ENCODE measurements around the gene PLPP7.
"Not testable (repeated sequence)": the region's sequence is repeated elsewhere in the genome, so short reads cannot be mapped to it uniquely, and the experiment has no call there.

Gene PLPP7

GRCh38 chr9:131335368-131335755 lies 45.8 kb downstream of the PLPP7 start:
- DNase-seq: no peak

DNA sequence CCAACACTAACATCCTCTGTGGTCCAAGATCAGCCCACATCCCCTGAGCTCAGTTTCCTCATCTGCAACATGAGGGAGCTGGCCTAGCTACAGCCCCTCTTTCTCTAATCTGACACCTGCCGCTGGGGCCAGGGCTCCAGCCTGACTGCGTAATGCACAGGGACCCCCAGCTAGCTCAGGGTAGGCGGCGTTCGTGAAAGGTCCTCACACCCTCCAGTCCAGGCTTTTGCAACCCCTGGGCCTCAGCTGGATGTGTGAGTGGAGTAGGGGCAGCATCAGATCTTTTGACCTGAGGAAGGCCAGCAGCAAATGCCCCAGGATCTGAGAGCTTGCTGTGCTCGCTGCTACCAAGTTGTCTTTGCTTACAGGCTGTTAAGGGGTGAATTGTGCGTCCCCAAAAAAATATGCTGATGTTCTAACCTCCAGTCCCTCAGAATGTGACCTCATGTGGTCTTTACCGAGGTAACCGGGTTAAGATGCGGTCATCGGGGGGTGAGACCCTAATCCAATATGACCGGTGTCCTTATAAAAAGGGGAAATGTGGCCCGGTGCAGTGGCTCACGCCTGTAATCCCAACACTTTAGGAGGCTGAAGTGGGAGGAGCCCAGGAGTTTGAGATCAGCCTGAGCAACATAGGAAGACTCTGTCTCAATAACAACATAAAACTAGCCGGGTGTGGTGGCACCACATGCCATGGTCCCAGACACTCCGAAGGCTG lies 47.8 kb downstream of the PLPP7 start:
- no peak for DNase-seq

- DNase-seq: not testable (repeated sequence)
These were observed 49.7 kb downstream of the PLPP7 start for GRCh38 chr9:131339212-131339611.

DNA sequence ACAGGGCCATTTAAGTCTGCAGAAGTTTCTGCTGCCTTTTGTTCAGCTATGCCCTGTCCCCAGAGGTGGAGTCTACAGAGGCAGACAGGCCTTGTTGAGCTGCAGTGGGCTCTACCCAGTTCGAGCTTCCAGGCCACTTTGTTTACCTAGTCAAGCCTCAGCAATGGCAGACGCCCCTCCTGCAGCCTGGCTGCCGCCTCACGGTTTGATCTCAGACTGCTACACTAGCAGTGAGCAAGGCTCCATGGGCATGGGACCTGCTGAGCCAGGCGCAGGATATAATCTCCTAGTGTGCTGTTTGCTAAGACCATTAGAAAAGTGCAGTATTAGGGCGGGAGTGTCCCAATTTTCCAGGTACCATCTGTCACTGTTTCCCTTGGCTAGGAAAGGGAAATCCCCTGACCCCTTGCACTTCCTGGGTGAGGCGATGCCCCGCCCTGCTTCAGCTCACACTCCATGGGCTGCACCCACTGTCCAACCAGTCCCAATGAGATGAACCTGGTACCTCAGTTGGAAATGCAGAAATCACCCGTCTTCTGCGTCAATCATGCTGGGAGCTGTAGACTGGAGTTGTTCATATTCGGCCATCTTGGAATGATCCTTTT lies 55.5 kb downstream of the PLPP7 start:
- not testable (repeated sequence) for DNase-seq

GRCh38 chr9:131346559-131346958 lies 57.0 kb downstream of the PLPP7 start:
- no peak for DNase-seq

DNA sequence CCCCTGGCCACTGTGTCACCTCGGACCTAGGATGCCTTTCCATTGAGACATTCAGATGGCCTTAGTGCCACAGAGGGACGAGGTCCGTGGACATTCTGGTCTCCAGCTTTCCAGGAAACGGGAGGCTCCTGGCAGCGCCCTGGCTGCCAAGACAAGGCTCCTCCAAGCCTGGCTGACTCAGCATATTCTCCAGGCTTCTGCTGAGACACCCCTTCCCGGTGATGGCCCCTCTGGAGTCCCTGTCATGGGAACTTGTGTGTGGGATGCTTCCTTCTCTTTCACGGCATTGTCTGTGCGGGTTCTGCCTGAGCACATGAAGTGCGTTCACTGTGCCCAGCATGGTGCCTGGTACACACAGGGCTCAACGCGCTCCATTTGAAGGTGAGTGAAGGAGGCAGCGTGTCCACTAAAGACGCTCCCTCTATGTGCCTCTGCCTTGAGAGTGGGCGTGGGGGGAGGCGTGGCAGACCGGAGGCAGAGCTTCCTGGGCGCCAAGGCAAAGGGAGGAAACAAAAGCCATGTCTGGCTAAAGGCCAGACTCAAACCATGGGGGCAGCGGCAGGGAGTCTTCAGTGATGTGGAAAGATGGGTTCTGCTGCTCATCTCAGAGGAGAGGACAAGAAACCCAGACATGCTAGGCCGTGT lies 58.0 kb downstream of the PLPP7 start:
- DNase-seq: no peak

DNA sequence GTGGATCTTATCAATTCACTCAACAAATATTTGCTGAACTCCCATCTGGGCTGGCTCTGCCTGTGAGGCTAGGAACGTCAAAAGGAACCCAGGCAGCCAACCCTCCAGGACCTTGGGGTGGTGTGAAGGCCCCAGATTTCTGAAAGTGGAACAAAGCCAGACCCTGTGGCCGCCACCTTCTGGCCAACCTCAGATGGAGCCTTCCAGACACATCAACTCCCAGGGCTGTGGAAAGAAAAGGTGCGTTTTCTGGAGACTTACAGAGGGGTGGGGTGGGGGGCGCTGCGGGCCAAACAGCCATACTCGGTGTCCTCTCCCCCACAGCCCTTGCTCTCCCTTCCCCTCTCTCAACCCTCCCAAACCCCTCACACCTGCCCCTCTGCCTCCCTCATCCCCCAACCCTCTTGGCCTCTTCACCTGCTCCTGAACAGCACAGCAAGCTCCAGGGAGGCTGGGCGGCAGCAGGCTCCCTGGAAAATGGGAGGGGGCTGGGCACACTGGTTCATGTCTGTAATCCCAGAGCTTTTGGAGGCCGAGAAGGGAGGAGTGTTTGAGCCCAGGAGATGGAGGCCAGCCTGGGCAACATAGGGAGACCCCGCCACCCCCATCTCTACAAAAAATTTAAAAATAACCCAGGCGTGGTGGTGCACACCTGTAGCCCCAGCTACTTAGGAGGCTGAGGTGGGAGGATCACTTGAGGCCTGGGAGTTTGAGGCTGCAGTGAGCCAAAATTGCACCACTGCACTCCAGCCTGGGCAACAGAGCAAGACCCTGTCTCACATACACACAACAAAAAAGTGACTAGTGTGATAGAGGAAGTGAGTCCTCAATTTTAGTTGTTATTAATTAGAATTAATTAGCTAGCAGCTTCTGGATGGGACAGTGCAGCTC lies 59.4 kb downstream of the PLPP7 start:
- no peak for DNase-seq

DNA sequence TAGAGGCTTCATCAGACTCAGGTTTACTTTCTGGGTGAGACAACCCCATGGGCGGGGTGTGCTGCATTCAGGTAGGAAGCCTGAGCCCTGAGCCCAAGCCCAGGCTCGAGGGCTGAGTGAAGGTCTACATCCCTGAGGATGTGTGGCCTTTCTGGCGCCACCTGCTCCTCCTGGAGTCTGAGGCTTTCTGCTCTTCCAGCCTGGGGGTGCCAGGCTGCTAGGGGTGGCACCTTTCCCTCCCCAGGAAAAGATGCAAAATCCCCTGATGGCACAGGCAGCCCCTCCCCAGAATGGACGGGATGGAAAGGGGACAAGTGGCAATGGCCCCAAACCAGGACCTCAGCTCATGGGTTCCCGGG lies 60.0 kb downstream of the PLPP7 start:
- DNase-seq: no peak

GRCh38 chr9:131349881-131350563 lies 60.5 kb downstream of the PLPP7 start:
- peak; percentile 85 for DNase-seq

DNA sequence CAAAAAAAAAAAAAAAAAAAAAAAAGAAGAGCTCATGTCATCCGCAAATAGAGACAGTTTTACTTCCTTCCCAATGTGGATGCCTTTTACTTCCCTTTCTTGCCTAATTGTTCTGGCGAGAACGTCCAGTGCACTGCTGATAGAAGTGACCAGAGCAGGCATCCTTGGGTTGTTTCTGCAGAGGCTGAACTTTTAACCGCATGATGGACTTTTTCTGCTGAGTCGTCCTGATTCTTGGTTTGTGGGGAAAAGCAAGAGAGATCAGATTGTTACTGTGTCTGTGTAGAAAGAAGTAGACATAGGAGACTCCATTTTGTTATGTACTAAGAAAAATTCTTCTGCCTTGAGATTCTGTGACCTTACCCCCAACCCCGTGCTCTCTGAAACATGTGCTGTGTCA lies 67.0 kb downstream of the PLPP7 start:
- DNase-seq: not testable (repeated sequence)

DNA sequence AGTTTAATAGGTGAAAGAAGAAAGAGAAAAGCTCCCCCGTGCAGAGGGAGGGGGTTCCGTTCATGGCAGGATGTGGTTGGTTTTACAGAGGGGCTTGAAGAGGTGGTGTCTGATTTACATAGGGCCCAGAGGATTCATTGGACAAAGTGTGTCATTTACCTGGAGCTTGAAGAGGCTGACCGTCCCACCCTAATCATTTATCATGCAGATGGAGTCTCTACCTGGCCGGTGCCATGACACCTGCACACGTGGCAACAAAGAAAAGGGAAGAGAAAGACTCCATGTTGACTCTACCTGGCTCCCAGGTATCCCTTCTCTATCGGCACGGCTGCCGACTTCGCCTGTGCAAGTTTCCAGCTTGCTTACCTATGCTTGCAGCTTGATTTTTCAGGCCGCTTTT lies 69.0 kb downstream of the PLPP7 start:
- no peak for DNase-seq

Data from amniotic stem cell (primary cell).